ENCODE measurements around the gene PIGN. TPM values are rescaled to one million over a fixed set of nuclear protein-coding genes. Genes with fewer than 3 reads are reported as not detected.

Gene PIGN
- total and polyA plus RNA-seq, 2 of the 8 experiments (the other 6 are each of a cell fraction or from before 2014, with no cell fraction given) = 20.9 to 26.3 TPM

DNA sequence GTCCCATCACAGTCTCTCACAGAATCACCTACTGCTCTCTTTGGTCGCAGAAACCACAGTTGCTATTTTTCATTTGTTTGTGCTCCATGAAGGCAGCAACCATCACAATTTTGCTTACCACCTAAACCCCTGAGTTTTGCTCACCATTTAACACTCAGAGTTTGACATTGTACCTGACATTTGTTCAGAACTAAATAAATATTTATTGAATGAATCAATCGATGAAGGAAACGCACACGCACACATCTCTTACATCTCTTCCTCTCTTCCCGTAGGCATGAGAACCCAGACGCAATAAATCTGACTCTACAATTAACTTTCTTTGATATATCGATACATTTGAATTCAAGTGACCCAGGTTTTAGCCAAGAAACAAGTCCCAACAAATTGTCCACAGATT lies 188.5 kb downstream of the PIGN start (continued):
- TF ChIP-seq, protein P1, sequence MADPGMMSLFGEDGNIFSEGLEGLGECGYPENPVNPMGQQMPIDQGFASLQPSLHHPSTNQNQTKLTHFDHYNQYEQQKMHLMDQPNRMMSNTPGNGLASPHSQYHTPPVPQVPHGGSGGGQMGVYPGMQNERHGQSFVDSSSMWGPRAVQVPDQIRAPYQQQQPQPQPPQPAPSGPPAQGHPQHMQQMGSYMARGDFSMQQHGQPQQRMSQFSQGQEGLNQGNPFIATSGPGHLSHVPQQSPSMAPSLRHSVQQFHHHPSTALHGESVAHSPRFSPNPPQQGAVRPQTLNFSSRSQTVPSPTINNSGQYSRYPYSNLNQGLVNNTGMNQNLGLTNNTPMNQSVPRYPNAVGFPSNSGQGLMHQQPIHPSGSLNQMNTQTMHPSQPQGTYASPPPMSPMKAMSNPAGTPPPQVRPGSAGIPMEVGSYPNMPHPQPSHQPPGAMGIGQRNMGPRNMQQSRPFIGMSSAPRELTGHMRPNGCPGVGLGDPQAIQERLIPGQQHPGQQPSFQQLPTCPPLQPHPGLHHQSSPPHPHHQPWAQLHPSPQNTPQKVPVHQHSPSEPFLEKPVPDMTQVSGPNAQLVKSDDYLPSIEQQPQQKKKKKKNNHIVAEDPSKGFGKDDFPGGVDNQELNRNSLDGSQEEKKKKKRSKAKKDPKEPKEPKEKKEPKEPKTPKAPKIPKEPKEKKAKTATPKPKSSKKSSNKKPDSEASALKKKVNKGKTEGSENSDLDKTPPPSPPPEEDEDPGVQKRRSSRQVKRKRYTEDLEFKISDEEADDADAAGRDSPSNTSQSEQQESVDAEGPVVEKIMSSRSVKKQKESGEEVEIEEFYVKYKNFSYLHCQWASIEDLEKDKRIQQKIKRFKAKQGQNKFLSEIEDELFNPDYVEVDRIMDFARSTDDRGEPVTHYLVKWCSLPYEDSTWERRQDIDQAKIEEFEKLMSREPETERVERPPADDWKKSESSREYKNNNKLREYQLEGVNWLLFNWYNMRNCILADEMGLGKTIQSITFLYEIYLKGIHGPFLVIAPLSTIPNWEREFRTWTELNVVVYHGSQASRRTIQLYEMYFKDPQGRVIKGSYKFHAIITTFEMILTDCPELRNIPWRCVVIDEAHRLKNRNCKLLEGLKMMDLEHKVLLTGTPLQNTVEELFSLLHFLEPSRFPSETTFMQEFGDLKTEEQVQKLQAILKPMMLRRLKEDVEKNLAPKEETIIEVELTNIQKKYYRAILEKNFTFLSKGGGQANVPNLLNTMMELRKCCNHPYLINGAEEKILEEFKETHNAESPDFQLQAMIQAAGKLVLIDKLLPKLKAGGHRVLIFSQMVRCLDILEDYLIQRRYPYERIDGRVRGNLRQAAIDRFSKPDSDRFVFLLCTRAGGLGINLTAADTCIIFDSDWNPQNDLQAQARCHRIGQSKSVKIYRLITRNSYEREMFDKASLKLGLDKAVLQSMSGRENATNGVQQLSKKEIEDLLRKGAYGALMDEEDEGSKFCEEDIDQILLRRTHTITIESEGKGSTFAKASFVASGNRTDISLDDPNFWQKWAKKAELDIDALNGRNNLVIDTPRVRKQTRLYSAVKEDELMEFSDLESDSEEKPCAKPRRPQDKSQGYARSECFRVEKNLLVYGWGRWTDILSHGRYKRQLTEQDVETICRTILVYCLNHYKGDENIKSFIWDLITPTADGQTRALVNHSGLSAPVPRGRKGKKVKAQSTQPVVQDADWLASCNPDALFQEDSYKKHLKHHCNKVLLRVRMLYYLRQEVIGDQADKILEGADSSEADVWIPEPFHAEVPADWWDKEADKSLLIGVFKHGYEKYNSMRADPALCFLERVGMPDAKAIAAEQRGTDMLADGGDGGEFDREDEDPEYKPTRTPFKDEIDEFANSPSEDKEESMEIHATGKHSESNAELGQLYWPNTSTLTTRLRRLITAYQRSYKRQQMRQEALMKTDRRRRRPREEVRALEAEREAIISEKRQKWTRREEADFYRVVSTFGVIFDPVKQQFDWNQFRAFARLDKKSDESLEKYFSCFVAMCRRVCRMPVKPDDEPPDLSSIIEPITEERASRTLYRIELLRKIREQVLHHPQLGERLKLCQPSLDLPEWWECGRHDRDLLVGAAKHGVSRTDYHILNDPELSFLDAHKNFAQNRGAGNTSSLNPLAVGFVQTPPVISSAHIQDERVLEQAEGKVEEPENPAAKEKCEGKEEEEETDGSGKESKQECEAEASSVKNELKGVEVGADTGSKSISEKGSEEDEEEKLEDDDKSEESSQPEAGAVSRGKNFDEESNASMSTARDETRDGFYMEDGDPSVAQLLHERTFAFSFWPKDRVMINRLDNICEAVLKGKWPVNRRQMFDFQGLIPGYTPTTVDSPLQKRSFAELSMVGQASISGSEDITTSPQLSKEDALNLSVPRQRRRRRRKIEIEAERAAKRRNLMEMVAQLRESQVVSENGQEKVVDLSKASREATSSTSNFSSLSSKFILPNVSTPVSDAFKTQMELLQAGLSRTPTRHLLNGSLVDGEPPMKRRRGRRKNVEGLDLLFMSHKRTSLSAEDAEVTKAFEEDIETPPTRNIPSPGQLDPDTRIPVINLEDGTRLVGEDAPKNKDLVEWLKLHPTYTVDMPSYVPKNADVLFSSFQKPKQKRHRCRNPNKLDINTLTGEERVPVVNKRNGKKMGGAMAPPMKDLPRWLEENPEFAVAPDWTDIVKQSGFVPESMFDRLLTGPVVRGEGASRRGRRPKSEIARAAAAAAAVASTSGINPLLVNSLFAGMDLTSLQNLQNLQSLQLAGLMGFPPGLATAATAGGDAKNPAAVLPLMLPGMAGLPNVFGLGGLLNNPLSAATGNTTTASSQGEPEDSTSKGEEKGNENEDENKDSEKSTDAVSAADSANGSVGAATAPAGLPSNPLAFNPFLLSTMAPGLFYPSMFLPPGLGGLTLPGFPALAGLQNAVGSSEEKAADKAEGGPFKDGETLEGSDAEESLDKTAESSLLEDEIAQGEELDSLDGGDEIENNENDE (IDR thresholded peaks at IDR 0.05; ENCODE audit: insufficient replicate concordance, low read length) = no peak
- TF ChIP-seq TCF12 (IDR thresholded peaks at IDR 0.05; ENCODE audit: low read depth, low read length) (no peak), BACH1 (IDR thresholded peaks at IDR 0.05; ENCODE audit: low read length) (no peak), BCL11A (IDR thresholded peaks at IDR 0.05; ENCODE audit: low read depth in 2 of 2, low read length in 2 of 2) (no peak)

All from H1 (cell line).